SU-DHL-6 (cell line): ENCODE results near the gene DHX38.

Source experiments
- EZH2phosphoT487 ChIP-seq: fragments of 200-600 bp; sonication (generic), shearing (Covaris generic); conservative IDR thresholded peaks from 2 replicates; pipeline ENCODE4 v1.6.1; 2018; ENCODE audit warnings: mild to moderate bottlenecking, antibody characterized with exemption, low read length, moderate library complexity, mixed read lengths
- TF ChIP-seq, protein P1 (sequence below): fragments of 200-600 bp; sonication (generic); IDR thresholded peaks from one replicate; pipeline ENCODE4 v1.5.1; 2017; ENCODE audit warnings: antibody characterized with exemption, mild to moderate bottlenecking, low read length, moderate library complexity; ENCODE audit not compliant: insufficient read depth, poor library complexity, severe bottlenecking

GRCh38 chr16:72112452-72112792, 18.8 kb downstream of the DHX38 start:
- TF ChIP-seq, protein P1, sequence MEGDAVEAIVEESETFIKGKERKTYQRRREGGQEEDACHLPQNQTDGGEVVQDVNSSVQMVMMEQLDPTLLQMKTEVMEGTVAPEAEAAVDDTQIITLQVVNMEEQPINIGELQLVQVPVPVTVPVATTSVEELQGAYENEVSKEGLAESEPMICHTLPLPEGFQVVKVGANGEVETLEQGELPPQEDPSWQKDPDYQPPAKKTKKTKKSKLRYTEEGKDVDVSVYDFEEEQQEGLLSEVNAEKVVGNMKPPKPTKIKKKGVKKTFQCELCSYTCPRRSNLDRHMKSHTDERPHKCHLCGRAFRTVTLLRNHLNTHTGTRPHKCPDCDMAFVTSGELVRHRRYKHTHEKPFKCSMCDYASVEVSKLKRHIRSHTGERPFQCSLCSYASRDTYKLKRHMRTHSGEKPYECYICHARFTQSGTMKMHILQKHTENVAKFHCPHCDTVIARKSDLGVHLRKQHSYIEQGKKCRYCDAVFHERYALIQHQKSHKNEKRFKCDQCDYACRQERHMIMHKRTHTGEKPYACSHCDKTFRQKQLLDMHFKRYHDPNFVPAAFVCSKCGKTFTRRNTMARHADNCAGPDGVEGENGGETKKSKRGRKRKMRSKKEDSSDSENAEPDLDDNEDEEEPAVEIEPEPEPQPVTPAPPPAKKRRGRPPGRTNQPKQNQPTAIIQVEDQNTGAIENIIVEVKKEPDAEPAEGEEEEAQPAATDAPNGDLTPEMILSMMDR = no peak
- no peak for TF ChIP-seq EZH2phosphoT487
